Keratinocyte (primary cell): ENCODE results near the gene ACTR3C. TPM values are rescaled to one million over a fixed set of nuclear protein-coding genes. Genes with fewer than 3 reads are reported as not detected.

Experiments used
- DNase-seq: peaks from one replicate; pipeline ENCODE4 v3.0.0-alpha.2; 2011; ENCODE audit warnings: low read depth, missing footprints, low spot score
- FAIRE-seq: peaks from 2 replicates; lab custom pipeline; 2011; peaks lifted over from hg19 to GRCh38; lab: Jason Lieb, UNC
- H2AFZ ChIP-seq: 2 replicates; pipeline ENCODE4 v1.6.0; 2012; ENCODE audit warnings: low read length, control low read depth, inconsistent platforms; ENCODE audit not compliant: control insufficient read depth
- H3K27ac ChIP-seq: 2 replicates; pipeline ENCODE4 v1.5.1; 2011; ENCODE audit warnings: low read length; ENCODE audit not compliant: control insufficient read depth, insufficient read depth
- H3K27me3 ChIP-seq: 3 replicates; pipeline ENCODE4 v1.6.0; 2011; ENCODE audit warnings: low read length; ENCODE audit not compliant: control insufficient read depth, insufficient read depth; ENCODE audit errors: extremely low read depth
- H3K36me3 ChIP-seq, 2 experiments: 2 replicates in 1 of 2; 3 replicates in 1 of 2; pipeline ENCODE4 v1.5.1; 2011; ENCODE audit warnings: low read length in 2 of 2, mild to moderate bottlenecking in 1 of 2; ENCODE audit not compliant: control insufficient read depth in 2 of 2, insufficient read depth in 2 of 2; ENCODE audit errors: extremely low read depth in 1 of 2
- H3K4me1 ChIP-seq: 3 replicates; pipeline ENCODE4 v1.5.1; 2011; ENCODE audit warnings: low read length; ENCODE audit not compliant: control insufficient read depth, insufficient read depth; ENCODE audit errors: extremely low read depth
- H3K4me2 ChIP-seq: 3 replicates; pipeline ENCODE4 v1.6.0; 2011; ENCODE audit warnings: low read depth, low read length; ENCODE audit not compliant: control insufficient read depth, insufficient read depth; ENCODE audit errors: extremely low read depth
- H3K4me3 ChIP-seq, 3 experiments: fragments of 200-600 bp in 1 of 3; sonication (generic) in 1 of 3; 2 replicates in 2 of 3; 3 replicates in 1 of 3; pipeline ENCODE4 v1.5.1; 2011 to 2016; ENCODE audit warnings: low read length in 3 of 3, mild to moderate bottlenecking in 3 of 3, control low read depth in 2 of 3, inconsistent platforms in 1 of 3, low read depth in 1 of 3, mixed read lengths in 1 of 3, mixed run types in 1 of 3, moderate library complexity in 1 of 3; ENCODE audit not compliant: control insufficient read depth in 2 of 3, insufficient read depth in 2 of 3; ENCODE audit errors: extremely low read depth in 1 of 3
- H3K79me2 ChIP-seq: 2 replicates; pipeline ENCODE4 v1.6.0; 2012; ENCODE audit warnings: low read length; ENCODE audit not compliant: control insufficient read depth, insufficient read depth
- H3K9ac ChIP-seq: 3 replicates; pipeline ENCODE4 v1.6.0; 2011; ENCODE audit warnings: low read length; ENCODE audit not compliant: control insufficient read depth, insufficient read depth; ENCODE audit errors: extremely low read depth
- H3K9me1 ChIP-seq: 3 replicates; pipeline ENCODE4 v1.6.0; 2011; ENCODE audit warnings: low read length; ENCODE audit not compliant: control insufficient read depth, insufficient read depth; ENCODE audit errors: extremely low read depth
- H3K9me3 ChIP-seq: 2 replicates; pipeline ENCODE4 v1.5.1; 2012; ENCODE audit warnings: low read depth, low read length; ENCODE audit not compliant: control insufficient read depth
- H4K20me1 ChIP-seq: 3 replicates; pipeline ENCODE4 v1.6.0; 2011; ENCODE audit warnings: low read length; ENCODE audit not compliant: control insufficient read depth, insufficient read depth; ENCODE audit errors: extremely low read depth
- EZH2 ChIP-seq: IDR thresholded peaks from one replicate; pipeline ENCODE4 v1.6.1; 2012; ENCODE audit warnings: inconsistent platforms, mild to moderate bottlenecking, low read length, moderate library complexity
- dilution Hi-C: fragments of 300-500 bp; cut with MboI; formaldehyde crosslinking; loops from one replicate; pipeline ENCODE4 v1.7.0; 2020; ENCODE audit warnings: low sequenced_read_pairs; ENCODE audit not compliant: extremely low pct_ligation_motif_present
- polyA plus RNA-seq, 5 experiments: library from polyadenylated mRNA; depleted of rRNA in 3 of 5; stranded (reverse) in 3 of 5; stranded (forward) in 1 of 5; unstranded in 1 of 5; fragments of >200 nt; gene quantifications; 1 replicate in 1 of 5; 2 replicates in 3 of 5; 3 replicates in 1 of 5; pipeline versions ENCODE4 v1.2.1 to v1.2.3, GENCODE V29; 2011 to 2012; ENCODE audit warnings: missing spikeins in 2 of 5, low read depth in 1 of 5, low replicate concordance in 1 of 5
- TF ChIP-seq, protein P1 (sequence below), 3 experiments: IDR thresholded peaks in 1 of 3; conservative IDR thresholded peaks in 1 of 3; optimal IDR thresholded peaks in 1 of 3; 2 replicates in 2 of 3; 3 replicates in 1 of 3; pipeline versions ENCODE3 to v1.5.1; 2011; ENCODE audit warnings: low read length in 3 of 3, mild to moderate bottlenecking in 3 of 3, moderate library complexity in 2 of 3, control low read depth in 1 of 3, inconsistent platforms in 1 of 3; ENCODE audit not compliant: insufficient read depth in 2 of 3; ENCODE audit errors: extremely low read depth in 1 of 3

Gene ACTR3C
- polyA plus RNA-seq, 1 donor (not counting 4 experiments of a cell fraction or from before 2014, with no cell fraction given), result 1.3 TPM

GRCh38 chr7:150346922-150347321 lies 23.6 kb upstream of the ACTR3C start:
- Histone ChIP-seq H4K20me1 (no peaks in the 10 kb centered on the region), H3K4me1 (no peaks in the 10 kb centered on the region), H2AFZ (no peak overlapping the region), H3K9me1 (no peaks in the 10 kb centered on the region), H3K79me2 (no peaks in the 10 kb centered on the region), H3K27ac (no peak overlapping the region), H3K4me3 (no peak overlapping the region), H3K36me3 (no peaks in the 10 kb centered on the region), H3K9me3 (no peaks in the 10 kb centered on the region), H3K9ac (no peak overlapping the region), H3K27me3 (peaks cover 24% of the 10 kb centered on the region), H3K4me2 (no peak overlapping the region)
- TF ChIP-seq, protein P1, sequence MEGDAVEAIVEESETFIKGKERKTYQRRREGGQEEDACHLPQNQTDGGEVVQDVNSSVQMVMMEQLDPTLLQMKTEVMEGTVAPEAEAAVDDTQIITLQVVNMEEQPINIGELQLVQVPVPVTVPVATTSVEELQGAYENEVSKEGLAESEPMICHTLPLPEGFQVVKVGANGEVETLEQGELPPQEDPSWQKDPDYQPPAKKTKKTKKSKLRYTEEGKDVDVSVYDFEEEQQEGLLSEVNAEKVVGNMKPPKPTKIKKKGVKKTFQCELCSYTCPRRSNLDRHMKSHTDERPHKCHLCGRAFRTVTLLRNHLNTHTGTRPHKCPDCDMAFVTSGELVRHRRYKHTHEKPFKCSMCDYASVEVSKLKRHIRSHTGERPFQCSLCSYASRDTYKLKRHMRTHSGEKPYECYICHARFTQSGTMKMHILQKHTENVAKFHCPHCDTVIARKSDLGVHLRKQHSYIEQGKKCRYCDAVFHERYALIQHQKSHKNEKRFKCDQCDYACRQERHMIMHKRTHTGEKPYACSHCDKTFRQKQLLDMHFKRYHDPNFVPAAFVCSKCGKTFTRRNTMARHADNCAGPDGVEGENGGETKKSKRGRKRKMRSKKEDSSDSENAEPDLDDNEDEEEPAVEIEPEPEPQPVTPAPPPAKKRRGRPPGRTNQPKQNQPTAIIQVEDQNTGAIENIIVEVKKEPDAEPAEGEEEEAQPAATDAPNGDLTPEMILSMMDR (optimal IDR thresholded peaks at IDR 0.05 in 1 of 3, IDR thresholded peaks at IDR 0.05 in 1 of 3, conservative IDR thresholded peaks at IDR 0.05 in 1 of 3; ENCODE audit: extremely low read depth in 1 of 3, insufficient read depth in 2 of 3, low read length in 3 of 3), result no peak
- TF ChIP-seq EZH2, result no peak
- dilution Hi-C loops, result no loop called here
- no peak for DNase-seq
- no peak for FAIRE-seq

- no peaks in the 10 kb centered on the region for H3K4me1 ChIP-seq
- H3K27me3 ChIP-seq, result peaks cover 42% of the 10 kb centered on the region
- no peaks in the 10 kb centered on the region for H4K20me1 ChIP-seq
- dilution Hi-C loops, result no loop called here
- no peak overlapping the region for H3K27ac ChIP-seq
- TF ChIP-seq EZH2, result no peak
- TF ChIP-seq, protein P1 (optimal IDR thresholded peaks at IDR 0.05 in 1 of 3, IDR thresholded peaks at IDR 0.05 in 1 of 3, conservative IDR thresholded peaks at IDR 0.05 in 1 of 3; ENCODE audit: extremely low read depth in 1 of 3, insufficient read depth in 2 of 3, low read length in 3 of 3), result no peak
- no peaks in the 10 kb centered on the region for H3K36me3 ChIP-seq
- no peaks in the 10 kb centered on the region for H3K9me1 ChIP-seq
- no peaks in the 10 kb centered on the region for H3K9me3 ChIP-seq
- H3K4me3 ChIP-seq, result no peak overlapping the region
- H2AFZ ChIP-seq, result no peak overlapping the region
- no peaks in the 10 kb centered on the region for H3K79me2 ChIP-seq
- H3K4me2 ChIP-seq, result no peak overlapping the region
- FAIRE-seq, result no peak
- no peak overlapping the region for H3K9ac ChIP-seq
- no peak for DNase-seq
Measured at GRCh38 chr7:150345012-150345411, 21.7 kb upstream of the ACTR3C start.
